CD4-positive, alpha-beta T cell (primary cell): Measurements from ENCODE around the gene MLIP. TPM values are rescaled to one million over a fixed set of nuclear protein-coding genes. Genes with fewer than 3 reads are reported as not detected.

Experiments
- ATAC-seq: fragments of 200-7000 bp; cut with Tn5 transposase; one replicate; pipeline ENCODE4 v1.10.0; 2022; ENCODE audit warnings: mild to moderate bottlenecking; ENCODE audit not compliant: poor library complexity
- CTCF ChIA-PET: fragments of 350-600 bp; sonication (Branson Sonifier 250); formaldehyde crosslinking; loops from one replicate; lab custom pipeline; 2021; ENCODE audit warnings: antibody characterized with exemption, inconsistent platforms; lab: Charles Lee
- POLR2A ChIA-PET: fragments of 350-600 bp; sonication (Branson Sonifier 250); formaldehyde crosslinking; loops from one replicate; lab custom pipeline; 2021; ENCODE audit warnings: antibody characterized with exemption, inconsistent platforms; lab: Charles Lee
- DNase-seq, 14 experiments: peaks; one replicate each; pipeline ENCODE4 v3.0.0-alpha.2; 2013 to 2020; ENCODE audit warnings: mixed read lengths in 2 of 14
- H3K27ac ChIP-seq, 2 donors: one replicate each; pipeline versions ENCODE4 v1.5.1 to v1.7.0; 2013; ENCODE audit warnings: low read length in 2 of 2, low read depth in 1 of 2, mild to moderate bottlenecking in 1 of 2
- H3K27me3 ChIP-seq, 2 experiments: 1 replicate in 1 of 2; 2 replicates in 1 of 2; pipeline versions ENCODE4 v1.6.1 to v1.7.0; 2013; ENCODE audit warnings: low read length in 2 of 2, control low read depth in 1 of 2, mild to moderate bottlenecking in 1 of 2, moderate library complexity in 1 of 2; ENCODE audit not compliant: insufficient read depth in 2 of 2, control insufficient read depth in 1 of 2
- H3K36me3 ChIP-seq: one replicate; pipeline ENCODE4 v1.6.1; 2013; ENCODE audit warnings: low read length, control low read depth; ENCODE audit not compliant: insufficient read depth
- H3K4me1 ChIP-seq: one replicate; pipeline ENCODE4 v1.6.1; 2013; ENCODE audit warnings: low read length, control low read depth; ENCODE audit not compliant: insufficient read depth
- H3K4me3 ChIP-seq: one replicate; pipeline ENCODE4 v1.5.1; 2013; ENCODE audit warnings: mild to moderate bottlenecking, low read length, moderate library complexity
- H3K9me3 ChIP-seq, 2 experiments: 1 replicate in 1 of 2; 2 replicates in 1 of 2; pipeline versions ENCODE4 v1.6.1 to v1.7.0; 2013; ENCODE audit warnings: low read length in 2 of 2, mild to moderate bottlenecking in 2 of 2, control low read depth in 1 of 2, moderate library complexity in 1 of 2; ENCODE audit not compliant: control insufficient read depth in 1 of 2, insufficient read depth in 1 of 2
- H3K27ac Mint-ChIP-seq: one replicate; pipeline ENCODE4 v1.8.0; 2020; ENCODE audit warnings: mixed read lengths
- H3K27me3 Mint-ChIP-seq: one replicate; pipeline ENCODE4 v1.8.0; 2021; ENCODE audit warnings: mixed read lengths
- H3K36me3 Mint-ChIP-seq: one replicate; pipeline ENCODE4 v1.8.0; 2021; ENCODE audit warnings: low read depth, mixed read lengths
- H3K4me1 Mint-ChIP-seq: one replicate; pipeline ENCODE4 v1.8.0; 2021; ENCODE audit warnings: low read depth, mixed read lengths
- H3K4me3 Mint-ChIP-seq: one replicate; pipeline ENCODE4 v1.8.0; 2020; ENCODE audit warnings: mild to moderate bottlenecking, mixed read lengths
- H3K9me3 Mint-ChIP-seq: one replicate; pipeline ENCODE4 v1.8.0; 2020; ENCODE audit warnings: mixed read lengths
- intact Hi-C, 2 experiments: fragments of 100-400 bp; cut with DNase I in 1 of 2; cut with micrococcal nuclease in 1 of 2; formaldehyde crosslinking; loops; one replicate each; pipeline versions ENCODE4 v1.15.1 to v1.9.0; 2023 to 2025; cut with DNase I, micrococcal nuclease
- total RNA-seq, 174 experiments: library from RNA in 2 of 174; stranded (reverse) in 2 of 174; gene quantifications; one replicate each; pipeline ENCODE4 v1.2.3 and lab custom pipeline; 2021 to 2026
- TF ChIP-seq, protein P1 (sequence below): fragments of 200-600 bp; IDR thresholded peaks from one replicate; pipeline ENCODE4 v1.8.0; 2022; ENCODE audit warnings: antibody characterized with exemption, mild to moderate bottlenecking

The MLIP gene
- total RNA-seq, 2 experiments from 2014 or later, result not detected

DNA sequence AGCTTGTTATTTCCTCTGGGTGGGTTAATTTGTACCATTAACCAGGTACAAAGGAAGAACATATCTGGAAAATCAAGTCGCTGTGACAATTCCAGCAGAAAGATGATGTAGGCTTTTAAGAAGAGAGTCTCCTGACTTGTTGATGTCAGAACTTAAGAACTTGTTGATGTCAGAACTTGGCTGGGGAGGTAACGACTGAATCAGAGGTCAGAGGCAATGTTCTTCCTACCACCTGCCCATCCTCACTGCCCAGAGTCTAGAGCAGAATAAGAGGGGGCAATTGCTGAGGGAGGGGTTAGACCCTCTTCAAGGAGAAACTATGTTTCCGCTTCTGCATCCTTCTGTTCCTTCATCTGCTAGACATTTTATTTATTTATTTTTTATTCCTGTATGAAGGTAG, 18.9 kb downstream of the MLIP start:
- no peak for ATAC-seq
- POLR2A ChIA-PET, result no interaction called here
- no peak for DNase-seq
- no peaks in the 10 kb centered on the region for H3K27me3 Mint-ChIP-seq
- no peak overlapping the region for H3K4me3 Mint-ChIP-seq
- no peaks in the 10 kb centered on the region for H3K4me1 Mint-ChIP-seq
- no peak overlapping the region for H3K27ac ChIP-seq
- no peaks in the 10 kb centered on the region for H3K36me3 ChIP-seq
- CTCF ChIA-PET, result no interaction called here
- TF ChIP-seq, protein P1, sequence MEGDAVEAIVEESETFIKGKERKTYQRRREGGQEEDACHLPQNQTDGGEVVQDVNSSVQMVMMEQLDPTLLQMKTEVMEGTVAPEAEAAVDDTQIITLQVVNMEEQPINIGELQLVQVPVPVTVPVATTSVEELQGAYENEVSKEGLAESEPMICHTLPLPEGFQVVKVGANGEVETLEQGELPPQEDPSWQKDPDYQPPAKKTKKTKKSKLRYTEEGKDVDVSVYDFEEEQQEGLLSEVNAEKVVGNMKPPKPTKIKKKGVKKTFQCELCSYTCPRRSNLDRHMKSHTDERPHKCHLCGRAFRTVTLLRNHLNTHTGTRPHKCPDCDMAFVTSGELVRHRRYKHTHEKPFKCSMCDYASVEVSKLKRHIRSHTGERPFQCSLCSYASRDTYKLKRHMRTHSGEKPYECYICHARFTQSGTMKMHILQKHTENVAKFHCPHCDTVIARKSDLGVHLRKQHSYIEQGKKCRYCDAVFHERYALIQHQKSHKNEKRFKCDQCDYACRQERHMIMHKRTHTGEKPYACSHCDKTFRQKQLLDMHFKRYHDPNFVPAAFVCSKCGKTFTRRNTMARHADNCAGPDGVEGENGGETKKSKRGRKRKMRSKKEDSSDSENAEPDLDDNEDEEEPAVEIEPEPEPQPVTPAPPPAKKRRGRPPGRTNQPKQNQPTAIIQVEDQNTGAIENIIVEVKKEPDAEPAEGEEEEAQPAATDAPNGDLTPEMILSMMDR, result no peak
- no peaks in the 10 kb centered on the region for H3K27me3 ChIP-seq
- H3K27ac Mint-ChIP-seq, result no peak overlapping the region
- no peaks in the 10 kb centered on the region for H3K9me3 ChIP-seq
- H3K9me3 Mint-ChIP-seq, result no peaks in the 10 kb centered on the region
- H3K4me1 ChIP-seq, result no peaks in the 10 kb centered on the region
- no peaks in the 10 kb centered on the region for H3K36me3 Mint-ChIP-seq
- intact Hi-C loops, result no loop called here
- H3K4me3 ChIP-seq, result no peak overlapping the region

DNA sequence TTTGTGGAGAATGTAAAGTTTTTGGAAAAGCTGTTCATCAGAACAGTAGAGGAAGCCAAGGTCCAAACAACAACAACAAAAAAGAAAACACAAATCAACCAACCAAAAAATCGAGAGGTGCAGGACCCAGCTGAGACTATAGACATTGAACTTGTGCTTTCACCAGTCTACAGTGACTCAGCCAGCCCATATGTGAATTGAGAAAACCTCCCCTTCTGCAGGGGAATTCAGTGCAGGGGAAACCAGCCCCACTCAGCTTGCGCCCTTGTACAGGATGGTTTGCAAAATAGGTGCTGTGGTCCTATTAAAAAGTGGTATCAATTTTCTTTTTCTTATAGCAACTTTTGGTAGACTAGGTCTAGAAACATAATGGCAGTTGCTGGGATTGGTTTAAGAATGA, 21.3 kb downstream of the MLIP start:
- no peaks in the 10 kb centered on the region for H3K36me3 Mint-ChIP-seq
- H3K27me3 ChIP-seq, result no peaks in the 10 kb centered on the region
- H3K27me3 Mint-ChIP-seq, result no peaks in the 10 kb centered on the region
- no peak overlapping the region for H3K27ac ChIP-seq
- ChIA-PET POLR2A (no interaction called here), CTCF (no interaction called here)
- no peak overlapping the region for H3K4me3 ChIP-seq
- DNase-seq (no peak), ATAC-seq (no peak)
- no peaks in the 10 kb centered on the region for H3K9me3 ChIP-seq
- H3K36me3 ChIP-seq, result no peaks in the 10 kb centered on the region
- H3K9me3 Mint-ChIP-seq, result no peaks in the 10 kb centered on the region
- intact Hi-C loops, result no loop called here
- no peaks in the 10 kb centered on the region for H3K4me1 Mint-ChIP-seq
- H3K27ac Mint-ChIP-seq, result no peak overlapping the region
- TF ChIP-seq, protein P1, result no peak
- H3K4me1 ChIP-seq, result no peaks in the 10 kb centered on the region
- H3K4me3 Mint-ChIP-seq, result no peak overlapping the region

DNA sequence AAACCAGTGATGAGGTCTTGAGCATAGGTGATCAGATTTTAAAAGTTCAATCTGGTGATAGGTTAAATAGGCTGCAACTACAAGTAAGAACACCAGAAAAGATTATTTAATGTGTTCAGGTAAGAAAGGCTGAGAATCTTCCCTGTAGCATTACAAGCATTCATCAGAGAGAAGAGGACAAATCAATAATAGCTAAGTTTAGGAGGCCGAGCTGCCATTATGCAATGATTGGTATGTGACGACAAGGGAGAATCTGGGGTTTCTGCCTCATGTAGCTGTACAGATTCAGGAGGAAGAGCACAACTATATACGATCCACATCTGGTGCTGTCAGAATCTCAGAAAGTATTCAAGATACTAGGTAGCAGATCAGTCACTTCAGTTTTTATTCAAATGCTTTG, 21.9 kb downstream of the MLIP start:
- H3K4me1 ChIP-seq, result no peaks in the 10 kb centered on the region
- no peak overlapping the region for H3K4me3 Mint-ChIP-seq
- ChIA-PET CTCF (no interaction called here), POLR2A (no interaction called here)
- H3K4me3 ChIP-seq, result no peak overlapping the region
- no peaks in the 10 kb centered on the region for H3K36me3 ChIP-seq
- no peaks in the 10 kb centered on the region for H3K4me1 Mint-ChIP-seq
- no peaks in the 10 kb centered on the region for H3K9me3 ChIP-seq
- no peaks in the 10 kb centered on the region for H3K9me3 Mint-ChIP-seq
- H3K27me3 ChIP-seq, result no peaks in the 10 kb centered on the region
- no peaks in the 10 kb centered on the region for H3K27me3 Mint-ChIP-seq
- intact Hi-C loops, result no loop called here
- H3K27ac Mint-ChIP-seq, result no peak overlapping the region
- ATAC-seq, result no peak
- no peak for DNase-seq
- no peaks in the 10 kb centered on the region for H3K36me3 Mint-ChIP-seq
- TF ChIP-seq, protein P1, result no peak
- H3K27ac ChIP-seq, result no peak overlapping the region
